Nephron (organoid): ENCODE results near the gene PUSL1.
A peak's percentile ranks its signal among the peaks of the same experiment; 100 is the strongest.

ENCODE experiments used
- H3K27ac Mint-ChIP-seq, 3 experiments: 2 replicates each; pipeline ENCODE4 v1.8.0; 2020; ENCODE audit warnings: mixed read lengths in 3 of 3, mild to moderate bottlenecking in 2 of 3, moderate library complexity in 1 of 3
- H3K27me3 Mint-ChIP-seq: 2 replicates; pipeline ENCODE4 v1.8.0; 2021; ENCODE audit warnings: low read depth, mild to moderate bottlenecking, moderate library complexity, mixed read lengths
- H3K36me3 Mint-ChIP-seq: 2 replicates; pipeline ENCODE4 v1.8.0; 2020; ENCODE audit warnings: low read depth, mixed read lengths
- H3K4me1 Mint-ChIP-seq: 2 replicates; pipeline ENCODE4 v1.8.0; 2020; ENCODE audit warnings: mixed read lengths
- H3K4me3 Mint-ChIP-seq, 3 experiments: 2 replicates each; pipeline ENCODE4 v1.8.0; 2020; ENCODE audit warnings: mild to moderate bottlenecking in 3 of 3, mixed read lengths in 3 of 3, moderate library complexity in 2 of 3
- H3K9me3 Mint-ChIP-seq: 2 replicates; pipeline ENCODE4 v1.8.0; 2020; ENCODE audit warnings: mixed read lengths
- TF ChIP-seq, protein P1 (sequence below), 3 experiments: fragments of 200-600 bp; sonication (generic); IDR thresholded peaks; one replicate each; pipeline ENCODE4 v1.5.0; 2021; ENCODE audit warnings: antibody characterized with exemption in 3 of 3; ENCODE audit not compliant: unreplicated experiment in 3 of 3

The PUSL1 gene

GRCh38 chr1:1331068-1331965 lies 22.9 kb downstream of the PUSL1 start, which contains the start of gene TAS1R3:
Gene TAS1R3, plus strand, starts transcription at chr1:1331280. Its CDS starts 66 bp downstream, at chr1:1331346.
- H3K4me3 Mint-ChIP-seq, result peak within 1 kb of the TSS in 2 of 3 experiments; percentile 23 to 76
- H3K4me1 Mint-ChIP-seq, result peaks cover 5% of the 10 kb centered on the region
- H3K36me3 Mint-ChIP-seq, result peaks cover 4% of the 10 kb centered on the region
- no peak within 1 kb of the TSS for H3K27ac Mint-ChIP-seq
- H3K27me3 Mint-ChIP-seq, result no peaks in the 10 kb centered on the region
- no peaks in the 10 kb centered on the region for H3K9me3 Mint-ChIP-seq
- TF ChIP-seq, protein P1, sequence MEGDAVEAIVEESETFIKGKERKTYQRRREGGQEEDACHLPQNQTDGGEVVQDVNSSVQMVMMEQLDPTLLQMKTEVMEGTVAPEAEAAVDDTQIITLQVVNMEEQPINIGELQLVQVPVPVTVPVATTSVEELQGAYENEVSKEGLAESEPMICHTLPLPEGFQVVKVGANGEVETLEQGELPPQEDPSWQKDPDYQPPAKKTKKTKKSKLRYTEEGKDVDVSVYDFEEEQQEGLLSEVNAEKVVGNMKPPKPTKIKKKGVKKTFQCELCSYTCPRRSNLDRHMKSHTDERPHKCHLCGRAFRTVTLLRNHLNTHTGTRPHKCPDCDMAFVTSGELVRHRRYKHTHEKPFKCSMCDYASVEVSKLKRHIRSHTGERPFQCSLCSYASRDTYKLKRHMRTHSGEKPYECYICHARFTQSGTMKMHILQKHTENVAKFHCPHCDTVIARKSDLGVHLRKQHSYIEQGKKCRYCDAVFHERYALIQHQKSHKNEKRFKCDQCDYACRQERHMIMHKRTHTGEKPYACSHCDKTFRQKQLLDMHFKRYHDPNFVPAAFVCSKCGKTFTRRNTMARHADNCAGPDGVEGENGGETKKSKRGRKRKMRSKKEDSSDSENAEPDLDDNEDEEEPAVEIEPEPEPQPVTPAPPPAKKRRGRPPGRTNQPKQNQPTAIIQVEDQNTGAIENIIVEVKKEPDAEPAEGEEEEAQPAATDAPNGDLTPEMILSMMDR (IDR thresholded peaks at IDR 0.05; ENCODE audit: unreplicated experiment in 3 of 3), result no peak

GRCh38 chr1:1332031-1332755 lies 23.8 kb downstream of the PUSL1 start:
- Mint-ChIP-seq H3K4me3 (no peak overlapping the region), H3K9me3 (no peaks in the 10 kb centered on the region), H3K4me1 (peaks cover 5% of the 10 kb centered on the region), H3K27me3 (no peaks in the 10 kb centered on the region), H3K27ac (no peak overlapping the region), H3K36me3 (peaks cover 4% of the 10 kb centered on the region)
- TF ChIP-seq, protein P1 (IDR thresholded peaks at IDR 0.05; ENCODE audit: unreplicated experiment in 3 of 3), result no peak

- H3K36me3 Mint-ChIP-seq, result peaks cover 4% of the 10 kb centered on the region
- H3K27ac Mint-ChIP-seq, result no peak overlapping the region
- TF ChIP-seq, protein P1 (IDR thresholded peaks at IDR 0.05; ENCODE audit: unreplicated experiment in 3 of 3), result no peak
- H3K4me3 Mint-ChIP-seq, result no peak overlapping the region
- peaks cover 5% of the 10 kb centered on the region for H3K4me1 Mint-ChIP-seq
- no peaks in the 10 kb centered on the region for H3K9me3 Mint-ChIP-seq
- no peaks in the 10 kb centered on the region for H3K27me3 Mint-ChIP-seq
These were observed 24.5 kb downstream of the PUSL1 start for GRCh38 chr1:1332774-1333480.

DNA sequence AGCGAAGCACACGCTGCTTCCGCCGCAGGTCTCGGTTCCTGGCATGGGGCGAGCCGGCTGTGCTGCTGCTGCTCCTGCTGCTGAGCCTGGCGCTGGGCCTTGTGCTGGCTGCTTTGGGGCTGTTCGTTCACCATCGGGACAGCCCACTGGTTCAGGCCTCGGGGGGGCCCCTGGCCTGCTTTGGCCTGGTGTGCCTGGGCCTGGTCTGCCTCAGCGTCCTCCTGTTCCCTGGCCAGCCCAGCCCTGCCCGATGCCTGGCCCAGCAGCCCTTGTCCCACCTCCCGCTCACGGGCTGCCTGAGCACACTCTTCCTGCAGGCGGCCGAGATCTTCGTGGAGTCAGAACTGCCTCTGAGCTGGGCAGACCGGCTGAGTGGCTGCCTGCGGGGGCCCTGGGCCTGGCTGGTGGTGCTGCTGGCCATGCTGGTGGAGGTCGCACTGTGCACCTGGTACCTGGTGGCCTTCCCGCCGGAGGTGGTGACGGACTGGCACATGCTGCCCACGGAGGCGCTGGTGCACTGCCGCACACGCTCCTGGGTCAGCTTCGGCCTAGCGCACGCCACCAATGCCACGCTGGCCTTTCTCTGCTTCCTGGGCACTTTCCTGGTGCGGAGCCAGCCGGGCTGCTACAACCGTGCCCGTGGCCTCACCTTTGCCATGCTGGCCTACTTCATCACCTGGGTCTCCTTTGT lies 25.3 kb downstream of the PUSL1 start:
- no peaks in the 10 kb centered on the region for H3K9me3 Mint-ChIP-seq
- no peak overlapping the region for H3K4me3 Mint-ChIP-seq
- H3K4me1 Mint-ChIP-seq, result peaks cover 5% of the 10 kb centered on the region
- no peak overlapping the region for H3K27ac Mint-ChIP-seq
- TF ChIP-seq, protein P1 (IDR thresholded peaks at IDR 0.05; ENCODE audit: unreplicated experiment in 3 of 3), result no peak
- H3K36me3 Mint-ChIP-seq, result peaks cover 4% of the 10 kb centered on the region
- H3K27me3 Mint-ChIP-seq, result no peaks in the 10 kb centered on the region

- TF ChIP-seq, protein P1 (IDR thresholded peaks at IDR 0.05; ENCODE audit: unreplicated experiment in 3 of 3), result no peak
- H3K4me3 Mint-ChIP-seq, result no peak overlapping the region
- no peak overlapping the region for H3K27ac Mint-ChIP-seq
- peaks cover 2% of the 10 kb centered on the region for H3K4me1 Mint-ChIP-seq
- H3K9me3 Mint-ChIP-seq, result no peaks in the 10 kb centered on the region
- H3K27me3 Mint-ChIP-seq, result no peaks in the 10 kb centered on the region
- H3K36me3 Mint-ChIP-seq, result peaks cover 1% of the 10 kb centered on the region
These were observed 26.4 kb downstream of the PUSL1 start for GRCh38 chr1:1334835-1335234.
